ENCODE data around the gene ZSCAN23. TPM values are rescaled to one million over a fixed set of nuclear protein-coding genes. Genes with fewer than 3 reads are reported as not detected.

ZSCAN23 gene
- total and polyA plus RNA-seq, 2 of the 8 experiments (the other 6 are each of a cell fraction or from before 2014, with no cell fraction given) = 0.74 to 5.3 TPM

- Histone ChIP-seq H3K4ac (replicated peaks; ENCODE audit: insufficient read length, low read depth, low read length) (no peak overlapping the region), H2BK120ac (replicated peaks; ENCODE audit: low read depth, low read length) (no peak overlapping the region), H3K23ac (ENCODE audit: insufficient read length) (no peak overlapping the region), H3K27me3 (replicated peaks in 1 of 4; ENCODE audit: control insufficient read depth in 3 of 4, extremely low read depth in 1 of 4, insufficient read depth in 3 of 4, low read length in 3 of 4) (no peaks in the 10 kb centered on the region), H3K9ac (replicated peaks in 1 of 4; ENCODE audit: extremely low read depth in 1 of 4, low read depth in 3 of 4, low read length in 3 of 4) (no peak overlapping the region), H3K14ac (ENCODE audit: insufficient read length) (no peak overlapping the region), H4K20me1 (replicated peaks in 1 of 2; ENCODE audit: control insufficient read depth in 1 of 2, insufficient read depth in 2 of 2, low read length in 2 of 2) (no peaks in the 10 kb centered on the region), H3K4me2 (ENCODE audit: insufficient read depth in 1 of 2, low read depth in 2 of 2, low read length in 2 of 2) (no peak overlapping the region), H3K9me3 (ENCODE audit: insufficient read depth in 2 of 2, low read depth in 1 of 2, low read length in 1 of 2) (no peaks in the 10 kb centered on the region), H3K56ac (replicated peaks; ENCODE audit: insufficient read length, low read depth, low read length) (no peak overlapping the region), H2BK15ac (ENCODE audit: low read length) (no peak overlapping the region), H2AK5ac (ENCODE audit: low read depth, low read length) (no peak overlapping the region), H2AFZ (ENCODE audit: low read length) (no peak overlapping the region), H2BK12ac (ENCODE audit: low read depth, low read length) (no peak overlapping the region), H2BK5ac (ENCODE audit: low read depth, low read length) (no peak overlapping the region), H3K18ac (ENCODE audit: extremely low read depth, low read length) (no peak overlapping the region), H4K5ac (ENCODE audit: insufficient read length, low read depth, low read length) (no peak overlapping the region), H3K4me1 (replicated peaks in 1 of 4; ENCODE audit: control insufficient read depth in 3 of 4, insufficient read depth in 4 of 4, low read length in 3 of 4) (no peaks in the 10 kb centered on the region), H3K4me3 (ENCODE audit: extremely low read depth in 1 of 4, insufficient read depth in 2 of 4, low read depth in 3 of 4, low read length in 4 of 4) (no peak overlapping the region), H4K8ac (ENCODE audit: extremely low read depth, insufficient read depth, low read length) (no peak overlapping the region; the same call in 1 of the 2 replicates), H3K79me2 (ENCODE audit: control insufficient read depth in 1 of 2, insufficient read depth in 2 of 2, low read length in 2 of 2) (no peaks in the 10 kb centered on the region), H3K27ac (ENCODE audit: low read depth, low read length) (no peak overlapping the region), H2BK20ac (ENCODE audit: low read length) (no peak overlapping the region), H4K91ac (replicated peaks; ENCODE audit: insufficient read length, low read length) (no peak overlapping the region), H3K23me2 (ENCODE audit: low read depth, low read length) (no peaks in the 10 kb centered on the region), H3K79me1 (ENCODE audit: low read depth, low read length) (no peaks in the 10 kb centered on the region), H3K36me3 (ENCODE audit: control insufficient read depth in 2 of 4, insufficient read depth in 4 of 4, low read length in 3 of 4) (peaks cover 0 to 5% (median 0%) of the 10 kb centered on the region in 4 experiments; a peak in 1 of 8 replicates)
- POLR2A ChIA-PET (ENCODE audit: partially characterized antibody) = no interaction called here
- 93% methylated on average over 15 of the region's 16 CpGs; no CpG with 5 or more reads in 1 of the 2 experiments for whole genome bisulfite sequencing, 2 experiments (ENCODE audit: extremely low coverage in 1 of 2, insufficient coverage in 1 of 2, insufficient read length in 1 of 2, insufficient replicate concordance in 2 of 2, low coverage in 1 of 2, low lambda C conversion rate in 2 of 2, missing lambda C conversion rate in 1 of 2)
- CTCF ChIA-PET (ENCODE audit: partially characterized antibody) = no interaction called here
- no peak for FAIRE-seq
- no peak for DNase-seq (ENCODE audit: low read depth in 1 of 2, low spot score in 2 of 2)
- TF ChIP-seq CBX8 (IDR thresholded peaks at IDR 0.05; ENCODE audit: borderline replicate concordance, low read depth, low read length) (no peak), JUND (IDR thresholded peaks at IDR 0.05; ENCODE audit: low read length) (no peak), GABPA (IDR thresholded peaks at IDR 0.05; ENCODE audit: borderline replicate concordance, insufficient read depth, low read length) (no peak), SP2 (IDR thresholded peaks at IDR 0.05; ENCODE audit: low read length) (peak; percentile 64), CHD2 (IDR thresholded peaks at IDR 0.05; ENCODE audit: low read length) (no peak)
Observed at GRCh38 chr6:28429781-28430180, 13.5 kb downstream of the ZSCAN23 start.

All from H1 (cell line).